ENCODE measurements around the gene ATP13A5.

Gene ATP13A5

DNA sequence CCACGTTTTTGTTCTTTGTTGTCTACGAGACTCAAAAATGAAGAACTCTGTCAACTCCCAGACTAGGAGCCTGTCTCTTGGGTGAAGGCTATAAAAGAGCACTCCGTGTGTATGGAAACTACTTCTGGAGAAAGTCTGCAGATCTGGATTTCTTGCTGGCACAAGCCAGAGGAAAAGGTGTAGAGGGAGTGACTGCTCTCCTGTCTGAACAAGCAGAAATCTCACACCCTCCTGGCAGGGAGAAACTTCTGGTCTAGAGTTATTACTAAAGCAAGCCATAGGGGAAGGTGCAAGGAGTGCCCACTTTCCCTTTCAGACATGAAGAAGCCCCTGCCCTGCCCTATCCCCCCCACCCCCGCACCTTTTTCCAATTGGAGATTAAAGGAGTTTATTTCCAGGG is 128.1 kb downstream of the ATP13A5 start:
- DNase-seq (ENCODE audit: low read depth): no peak
- Histone ChIP-seq H3K9ac (ENCODE audit: low read length) (no peak overlapping the region), H3K36me3 (ENCODE audit: control insufficient read depth, insufficient read depth, low read length, severe bottlenecking) (no peaks in the 10 kb centered on the region), H3K9me3 (ENCODE audit: control insufficient read depth, low read length) (peaks cover 34% of the 10 kb centered on the region), H3K4me3 (ENCODE audit: low read length) (no peak overlapping the region), H3K4me1 (ENCODE audit: control insufficient read depth, insufficient read depth, low read length) (no peaks in the 10 kb centered on the region), H3K27me3 (replicated peaks; ENCODE audit: control insufficient read depth, insufficient read depth, low read length) (no peaks in the 10 kb centered on the region)

DNA sequence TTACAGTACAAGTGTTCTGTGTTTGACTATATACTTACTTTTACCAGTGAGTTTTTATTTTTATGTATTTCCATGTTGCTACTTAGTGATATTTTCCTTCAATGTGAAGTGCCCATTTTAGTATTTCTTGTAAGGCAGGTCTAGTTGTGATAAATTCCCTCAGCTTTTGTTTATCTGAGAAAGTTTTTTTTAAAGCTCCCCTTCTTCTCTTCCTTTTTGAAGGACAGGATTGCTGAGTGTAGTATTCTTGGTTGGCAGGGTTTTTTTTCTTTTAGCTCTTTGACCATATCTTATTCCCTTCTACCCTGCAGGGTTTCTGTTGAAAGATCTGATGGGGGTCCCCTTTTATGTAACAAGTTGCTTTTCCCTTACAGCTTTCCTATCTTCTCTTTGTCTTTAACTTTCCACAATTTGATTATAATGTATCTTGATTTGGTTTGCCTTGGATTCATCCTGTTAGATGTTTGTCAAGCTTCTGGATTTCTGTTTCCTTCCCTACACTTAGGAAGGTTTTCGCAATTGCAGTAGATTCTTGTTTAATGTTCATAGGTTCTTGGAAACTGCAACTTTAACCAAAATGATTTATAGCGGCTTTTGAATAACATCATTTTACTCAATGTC is 129.6 kb downstream of the ATP13A5 start:
- H3K4me3 ChIP-seq (ENCODE audit: low read length): no peak overlapping the region
- no peak overlapping the region for H3K9ac ChIP-seq (ENCODE audit: low read length)
- no peak for DNase-seq (ENCODE audit: low read depth)
- H3K4me1 ChIP-seq (ENCODE audit: control insufficient read depth, insufficient read depth, low read length): no peaks in the 10 kb centered on the region
- H3K9me3 ChIP-seq (ENCODE audit: control insufficient read depth, low read length): peaks cover 34% of the 10 kb centered on the region
- H3K27me3 ChIP-seq (replicated peaks; ENCODE audit: control insufficient read depth, insufficient read depth, low read length): no peaks in the 10 kb centered on the region
- H3K36me3 ChIP-seq (ENCODE audit: control insufficient read depth, insufficient read depth, low read length, severe bottlenecking): no peaks in the 10 kb centered on the region

DNA sequence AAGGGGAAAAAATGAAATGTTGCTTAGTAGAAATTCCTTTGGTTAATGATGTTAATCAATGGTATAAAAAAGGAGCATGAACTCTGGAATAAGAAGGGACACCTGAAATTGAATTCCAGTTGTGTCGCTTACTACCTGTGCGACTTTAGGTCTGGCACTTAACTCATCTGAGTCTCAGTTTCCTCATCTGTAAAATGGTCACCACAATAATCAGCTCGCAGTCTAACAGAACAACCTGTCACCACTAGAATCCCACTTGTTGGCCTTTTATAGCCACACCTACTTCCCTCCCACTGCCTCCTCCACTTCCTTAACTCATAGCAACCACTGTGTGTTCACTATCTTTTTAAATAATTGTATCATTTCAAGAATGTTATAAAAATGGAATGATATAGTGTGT is 135.0 kb downstream of the ATP13A5 start:
- Histone ChIP-seq H3K4me1 (ENCODE audit: control insufficient read depth, insufficient read depth, low read length) (peaks cover 4% of the 10 kb centered on the region), H3K4me3 (ENCODE audit: low read length) (no peak overlapping the region), H3K9ac (ENCODE audit: low read length) (no peak overlapping the region), H3K27me3 (replicated peaks; ENCODE audit: control insufficient read depth, insufficient read depth, low read length) (peaks cover 8% of the 10 kb centered on the region), H3K9me3 (ENCODE audit: control insufficient read depth, low read length) (peaks cover 16% of the 10 kb centered on the region), H3K36me3 (ENCODE audit: control insufficient read depth, insufficient read depth, low read length, severe bottlenecking) (no peaks in the 10 kb centered on the region)
- no peak for DNase-seq (ENCODE audit: low read depth)

DNA sequence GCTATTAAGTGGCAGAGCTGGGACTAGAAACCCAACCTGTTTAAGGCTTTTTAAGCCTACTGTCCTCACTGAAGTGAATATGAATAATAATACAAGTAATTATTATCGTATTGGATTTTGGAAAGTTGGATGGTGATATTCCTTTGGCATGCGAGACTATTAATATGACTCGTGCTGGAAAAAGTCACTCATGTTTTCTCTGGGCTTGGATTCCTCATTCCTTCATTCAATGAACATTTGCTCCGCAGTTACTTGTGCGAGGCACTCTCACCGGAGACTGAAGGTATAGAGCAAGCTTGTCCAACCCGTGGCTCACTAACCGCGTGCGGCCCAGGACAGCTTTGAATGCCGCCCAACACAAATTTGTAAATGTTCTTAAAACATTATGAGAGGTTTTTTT is 136.8 kb downstream of the ATP13A5 start:
- peak overlapping the region; percentile 75 for H3K4me3 ChIP-seq (ENCODE audit: low read length)
- peaks cover 8% of the 10 kb centered on the region for H3K27me3 ChIP-seq (replicated peaks; ENCODE audit: control insufficient read depth, insufficient read depth, low read length)
- peaks cover 7% of the 10 kb centered on the region for H3K4me1 ChIP-seq (ENCODE audit: control insufficient read depth, insufficient read depth, low read length)
- H3K9me3 ChIP-seq (ENCODE audit: control insufficient read depth, low read length): no peaks in the 10 kb centered on the region
- H3K9ac ChIP-seq (ENCODE audit: low read length): no peak overlapping the region
- no peak for DNase-seq (ENCODE audit: low read depth)
- no peaks in the 10 kb centered on the region for H3K36me3 ChIP-seq (ENCODE audit: control insufficient read depth, insufficient read depth, low read length, severe bottlenecking)

DNA sequence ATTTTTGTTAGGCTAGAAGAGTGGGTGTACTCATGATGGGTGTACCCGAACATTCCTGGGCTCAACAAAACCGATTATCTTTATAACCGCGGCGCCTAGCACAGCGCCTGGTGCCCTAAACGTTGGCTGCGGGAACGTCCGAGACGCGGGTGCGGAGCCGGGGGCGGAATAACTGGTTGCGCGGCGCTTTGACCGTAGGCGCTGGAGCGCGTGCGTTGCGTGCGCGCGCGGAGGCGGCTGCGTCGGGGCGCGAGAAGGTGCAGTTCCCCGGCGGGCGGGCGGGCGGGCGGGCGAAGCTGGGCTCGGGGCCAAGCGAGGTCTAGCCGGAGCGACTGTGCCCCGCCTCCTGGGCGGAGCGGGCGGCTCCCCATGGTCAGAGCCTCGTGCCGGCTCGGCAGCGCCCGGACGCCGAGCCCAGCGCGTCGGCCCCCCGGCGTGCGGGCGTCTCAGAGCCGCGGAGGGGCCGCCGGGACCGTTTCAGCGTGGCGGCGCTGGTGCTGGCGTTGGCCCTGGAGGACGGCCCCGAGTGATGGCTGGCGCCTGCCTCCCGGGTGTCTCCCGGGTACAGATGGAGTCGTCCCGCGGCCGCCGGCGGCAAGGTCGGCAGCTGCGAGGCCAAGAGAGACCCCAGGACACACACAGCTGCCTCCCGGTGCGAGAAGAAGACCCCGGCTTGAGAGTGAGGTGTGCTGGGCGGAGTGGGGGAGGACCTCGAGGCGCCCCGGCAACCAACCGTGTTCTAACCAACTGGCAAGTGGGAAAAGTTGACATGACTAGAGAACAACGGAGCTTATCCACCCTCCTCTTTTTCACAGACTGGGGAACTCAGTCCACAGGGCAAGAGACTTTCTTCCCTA is 137.5 kb downstream of the ATP13A5 start, which contains the start of gene PLAAT1:
TSS of gene PLAAT1 (plus strand) at position 373 of the 857 bp plus-strand sequence. CDS start 14,429 bp downstream, outside the sequence.
- DNase-seq (ENCODE audit: low read depth): peak; percentile 52
- peak within 1 kb of the TSS; percentile 56 for H3K9ac ChIP-seq (ENCODE audit: low read length)

DNA sequence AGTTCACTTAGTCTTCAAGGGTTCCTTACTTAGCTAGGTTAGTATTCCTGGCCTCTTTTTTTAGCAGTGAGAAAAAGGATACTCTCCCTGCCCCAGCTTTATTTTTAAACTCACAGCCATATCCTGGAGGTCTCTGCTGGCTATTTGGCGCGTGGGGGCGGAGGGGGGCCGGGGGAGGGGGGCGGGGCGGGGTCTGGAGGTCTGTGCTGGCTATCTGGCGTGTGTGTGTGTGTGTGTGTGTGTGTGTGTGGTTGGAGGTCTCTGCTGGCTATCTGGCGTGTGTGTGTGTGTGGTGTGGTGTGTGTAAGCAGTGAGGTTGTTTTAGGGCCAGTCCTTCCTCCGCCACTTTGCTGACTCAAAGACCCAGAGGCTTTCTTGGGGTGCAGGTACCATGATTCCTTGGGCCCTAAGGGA is 138.1 kb downstream of the ATP13A5 start:
- H3K9me3 ChIP-seq (ENCODE audit: control insufficient read depth, low read length): no peaks in the 10 kb centered on the region
- H3K9ac ChIP-seq (ENCODE audit: low read length): peak overlapping the region; percentile 56
- H3K4me1 ChIP-seq (ENCODE audit: control insufficient read depth, insufficient read depth, low read length): peaks cover 13% of the 10 kb centered on the region
- no peaks in the 10 kb centered on the region for H3K36me3 ChIP-seq (ENCODE audit: control insufficient read depth, insufficient read depth, low read length, severe bottlenecking)
- peak overlapping the region; percentile 78 for H3K4me3 ChIP-seq (ENCODE audit: low read length)
- DNase-seq (ENCODE audit: low read depth): no peak
- peaks cover 8% of the 10 kb centered on the region for H3K27me3 ChIP-seq (replicated peaks; ENCODE audit: control insufficient read depth, insufficient read depth, low read length)

More for the DNA sequence above, 137.5 kb downstream of the ATP13A5 start, which contains the start of gene PLAAT1:
- Histone ChIP-seq H3K9me3 (ENCODE audit: control insufficient read depth, low read length) (no peaks in the 10 kb centered on the region), H3K4me3 (ENCODE audit: low read length) (peak within 1 kb of the TSS; percentile 78), H3K4me1 (ENCODE audit: control insufficient read depth, insufficient read depth, low read length) (peaks cover 13% of the 10 kb centered on the region), H3K27me3 (replicated peaks; ENCODE audit: control insufficient read depth, insufficient read depth, low read length) (peaks cover 8% of the 10 kb centered on the region), H3K36me3 (ENCODE audit: control insufficient read depth, insufficient read depth, low read length, severe bottlenecking) (no peaks in the 10 kb centered on the region)

DNA sequence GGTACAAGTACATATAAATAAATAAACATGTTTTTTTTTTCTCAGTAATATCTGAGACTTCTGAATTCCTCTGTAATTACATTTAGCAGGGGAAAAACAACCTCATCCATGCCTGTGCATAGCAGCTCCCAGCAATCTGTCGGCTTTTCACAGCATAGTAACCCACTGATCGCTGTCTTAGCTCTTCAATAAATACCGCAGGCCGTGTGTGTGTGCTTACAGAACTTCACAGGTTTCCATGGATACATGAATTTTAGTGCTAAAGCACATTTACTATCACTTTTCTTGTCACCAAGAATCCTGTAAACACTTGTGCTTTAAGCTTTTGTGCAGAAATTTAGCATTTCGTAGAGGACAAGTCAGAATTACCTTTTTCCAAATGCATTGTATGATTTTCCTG is 141.5 kb downstream of the ATP13A5 start:
- H3K4me1 ChIP-seq (ENCODE audit: control insufficient read depth, insufficient read depth, low read length): peaks cover 13% of the 10 kb centered on the region
- no peak overlapping the region for H3K4me3 ChIP-seq (ENCODE audit: low read length)
- no peaks in the 10 kb centered on the region for H3K36me3 ChIP-seq (ENCODE audit: control insufficient read depth, insufficient read depth, low read length, severe bottlenecking)
- no peak overlapping the region for H3K9ac ChIP-seq (ENCODE audit: low read length)
- no peaks in the 10 kb centered on the region for H3K9me3 ChIP-seq (ENCODE audit: control insufficient read depth, low read length)
- peaks cover 3% of the 10 kb centered on the region for H3K27me3 ChIP-seq (replicated peaks; ENCODE audit: control insufficient read depth, insufficient read depth, low read length)
- no peak for DNase-seq (ENCODE audit: low read depth)

DNA sequence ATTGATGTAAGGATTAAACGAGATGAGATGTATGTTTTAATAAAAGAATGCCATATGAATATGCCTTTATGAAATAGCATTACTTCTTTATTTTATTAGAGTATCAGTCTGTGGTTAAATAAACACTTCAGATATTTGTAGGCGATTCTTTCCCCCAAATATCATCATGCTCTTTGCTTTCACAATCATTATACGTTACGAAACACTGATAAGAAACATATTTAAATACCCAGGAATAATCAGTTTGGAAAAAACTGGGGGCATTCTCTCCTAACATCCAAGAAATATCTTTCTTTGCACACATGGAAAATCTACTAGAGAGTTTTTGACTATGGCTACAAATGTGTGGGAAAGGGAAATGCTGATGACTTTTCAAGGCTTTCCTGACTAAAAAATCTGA is 142.0 kb downstream of the ATP13A5 start:
- Histone ChIP-seq H3K27me3 (replicated peaks; ENCODE audit: control insufficient read depth, insufficient read depth, low read length) (peaks cover 3% of the 10 kb centered on the region), H3K9ac (ENCODE audit: low read length) (no peak overlapping the region), H3K4me1 (ENCODE audit: control insufficient read depth, insufficient read depth, low read length) (peaks cover 13% of the 10 kb centered on the region), H3K9me3 (ENCODE audit: control insufficient read depth, low read length) (no peaks in the 10 kb centered on the region), H3K4me3 (ENCODE audit: low read length) (no peak overlapping the region), H3K36me3 (ENCODE audit: control insufficient read depth, insufficient read depth, low read length, severe bottlenecking) (no peaks in the 10 kb centered on the region)
- no peak for DNase-seq (ENCODE audit: low read depth)

DNA sequence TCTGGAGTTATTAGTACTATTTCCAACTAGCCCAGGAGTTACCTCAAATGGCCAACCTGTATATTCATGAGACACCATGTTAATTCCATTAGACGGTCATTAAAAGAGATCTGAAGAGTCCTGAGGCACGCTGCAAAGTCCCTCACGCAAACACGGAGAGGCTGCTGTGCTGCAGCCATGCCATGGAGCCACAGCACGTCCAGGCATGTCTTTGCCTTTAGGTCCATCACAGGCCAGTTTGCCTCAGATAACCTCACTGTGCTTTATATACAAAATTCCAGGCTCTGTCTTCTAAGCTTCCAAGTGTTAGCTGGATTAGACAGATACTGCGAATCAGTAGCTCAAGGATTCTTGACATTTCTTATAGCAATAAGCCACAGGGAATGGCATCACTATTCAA is 147.4 kb downstream of the ATP13A5 start:
- no peak for DNase-seq (ENCODE audit: low read depth)
- H3K9me3 ChIP-seq (ENCODE audit: control insufficient read depth, low read length): no peaks in the 10 kb centered on the region
- peaks cover 7% of the 10 kb centered on the region for H3K27me3 ChIP-seq (replicated peaks; ENCODE audit: control insufficient read depth, insufficient read depth, low read length)
- peaks cover under 1% of the 10 kb centered on the region for H3K4me1 ChIP-seq (ENCODE audit: control insufficient read depth, insufficient read depth, low read length)
- no peaks in the 10 kb centered on the region for H3K36me3 ChIP-seq (ENCODE audit: control insufficient read depth, insufficient read depth, low read length, severe bottlenecking)
- H3K9ac ChIP-seq (ENCODE audit: low read length): no peak overlapping the region
- H3K4me3 ChIP-seq (ENCODE audit: low read length): no peak overlapping the region

DNA sequence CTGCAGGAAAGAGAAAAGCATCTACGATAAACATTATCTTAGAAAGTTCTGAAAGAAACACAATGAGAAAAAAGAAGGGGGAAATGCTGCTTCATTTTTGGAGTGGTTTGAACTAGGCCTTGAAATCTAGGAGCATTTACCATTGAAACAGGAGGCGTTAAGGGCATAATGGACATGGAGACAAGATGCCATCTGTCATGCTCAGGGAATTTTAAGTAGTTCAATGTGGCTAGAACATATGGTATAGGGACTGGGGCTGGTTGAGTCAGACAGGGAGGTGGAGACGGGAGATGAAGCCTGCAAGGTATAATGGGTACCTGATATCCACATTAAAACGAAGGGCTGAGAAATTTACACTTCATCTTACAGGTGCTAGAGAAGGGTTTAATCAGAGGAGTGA is 147.9 kb downstream of the ATP13A5 start:
- no peaks in the 10 kb centered on the region for H3K9me3 ChIP-seq (ENCODE audit: control insufficient read depth, low read length)
- no peak overlapping the region for H3K9ac ChIP-seq (ENCODE audit: low read length)
- H3K36me3 ChIP-seq (ENCODE audit: control insufficient read depth, insufficient read depth, low read length, severe bottlenecking): no peaks in the 10 kb centered on the region
- no peaks in the 10 kb centered on the region for H3K4me1 ChIP-seq (ENCODE audit: control insufficient read depth, insufficient read depth, low read length)
- DNase-seq (ENCODE audit: low read depth): no peak
- no peak overlapping the region for H3K4me3 ChIP-seq (ENCODE audit: low read length)
- H3K27me3 ChIP-seq (replicated peaks; ENCODE audit: control insufficient read depth, insufficient read depth, low read length): peaks cover 7% of the 10 kb centered on the region

DNA sequence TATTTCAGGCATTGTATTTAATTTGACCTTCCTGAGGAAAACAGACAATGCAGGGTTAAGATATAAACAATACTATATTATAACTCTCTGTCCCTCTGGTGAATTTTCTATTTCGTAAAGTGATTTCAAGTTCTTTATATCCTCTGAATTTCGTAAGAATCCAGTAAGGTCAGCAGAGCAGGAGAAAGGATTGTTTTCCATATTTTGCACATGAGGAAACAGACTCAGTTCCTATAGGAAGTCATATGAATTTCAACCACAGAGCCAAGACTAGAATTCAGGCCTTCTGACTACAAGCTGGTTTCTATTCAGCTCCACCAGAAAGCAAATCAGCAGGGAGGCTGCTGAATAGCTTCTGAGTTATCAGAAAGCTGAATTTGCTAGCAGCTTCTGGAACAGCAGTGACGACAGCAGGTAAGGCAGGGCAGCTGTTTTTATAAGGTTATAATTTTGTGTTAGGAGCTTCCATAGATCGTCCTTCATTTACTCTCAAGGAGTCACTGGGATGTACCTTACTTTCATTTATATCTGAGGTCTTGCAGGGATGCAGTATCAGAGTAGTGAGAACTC is 148.6 kb downstream of the ATP13A5 start:
- H3K9me3 ChIP-seq (ENCODE audit: control insufficient read depth, low read length): no peaks in the 10 kb centered on the region
- no peaks in the 10 kb centered on the region for H3K4me1 ChIP-seq (ENCODE audit: control insufficient read depth, insufficient read depth, low read length)
- no peak for DNase-seq (ENCODE audit: low read depth)
- H3K27me3 ChIP-seq (replicated peaks; ENCODE audit: control insufficient read depth, insufficient read depth, low read length): peaks cover 7% of the 10 kb centered on the region
- no peaks in the 10 kb centered on the region for H3K36me3 ChIP-seq (ENCODE audit: control insufficient read depth, insufficient read depth, low read length, severe bottlenecking)
- no peak overlapping the region for H3K9ac ChIP-seq (ENCODE audit: low read length)
- H3K4me3 ChIP-seq (ENCODE audit: low read length): no peak overlapping the region

Data from adipocyte (in vitro differentiated cells).